ENCODE measurements around the gene RGS9. TPM values are rescaled to one million over a fixed set of nuclear protein-coding genes. Genes with fewer than 3 reads are reported as not detected.

RGS9 gene
- total and polyA plus RNA-seq, 2 of the 13 experiments (the other 11 are each of a cell fraction or from before 2014, with no cell fraction given) = 0.44 to 0.74 TPM

GRCh38 chr17:65103431-65103830 is 33.7 kb upstream of the RGS9 start:
- WGBS (ENCODE audit: low lambda C conversion rate) = 21% methylated on average over 3 of the region's 3 CpGs
- H3K9ac ChIP-seq (ENCODE audit: insufficient read depth, low read depth, low read length) = no peak overlapping the region
- CTCF ChIA-PET (ENCODE audit: low intra/inter-chr PET ratio, low total read pairs) = no interaction called here
- in situ Hi-C loops (cut with HindIII; ENCODE audit: extremely low pct_ligation_motif_present, low pct_unique_long_range_greater_than_20kb) (no loop called here), intact Hi-C loops (cut with micrococcal nuclease; ENCODE audit: unreplicated experiment) (loop anchor here (5.0 kb wide), 3 partner anchors 41 to 136 kb away; no protein-coding TSS in a partner anchor)
- H4K20me1 ChIP-seq (ENCODE audit: insufficient read depth, low read length) = no peaks in the 10 kb centered on the region
- ATAC-seq (no peak), DNase-seq (ENCODE audit: low spot score) (no peak), FAIRE-seq (no peak)
- H2AFZ ChIP-seq (ENCODE audit: low read length) = no peak overlapping the region
- H3K27ac ChIP-seq (ENCODE audit: extremely low read length, insufficient read depth, low read length) = no peak overlapping the region
- peaks cover 12% of the 10 kb centered on the region for H3K4me1 ChIP-seq (ENCODE audit: insufficient read depth, low read length)
- BruUV-seq (replicated peaks) = no TSS peak
- H3K9me3 ChIP-seq (ENCODE audit: low read length) = no peaks in the 10 kb centered on the region
- TF ChIP-seq MAFF (IDR thresholded peaks at IDR 0.05; ENCODE audit: low read depth, low read length) (no peak), ZNF543 (CRISPR knock-in tag; IDR thresholded peaks at IDR 0.05) (no peak), PHF20 (CRISPR knock-in tag; IDR thresholded peaks at IDR 0.05) (no peak), ZNF580 (CRISPR knock-in tag; IDR thresholded peaks at IDR 0.05; ENCODE audit: borderline replicate concordance, low read depth) (no peak), ZIK1 (CRISPR knock-in tag; IDR thresholded peaks at IDR 0.05; ENCODE audit: borderline replicate concordance, low read depth) (no peak), ZNF3 (CRISPR knock-in tag; IDR thresholded peaks at IDR 0.05) (no peak), TRAFD1 (CRISPR knock-in tag; IDR thresholded peaks at IDR 0.05; ENCODE audit: borderline replicate concordance) (no peak)
- POLR2A ChIA-PET = interaction anchor here (1.2 kb wide), 1 partner anchor 47 kb away, joined by 5 read pairs; the partner anchor contains the start of gene GNA13
- no peaks in the 10 kb centered on the region for H3K36me3 ChIP-seq (replicated peaks in 1 of 2; ENCODE audit: control insufficient read depth in 1 of 2, insufficient read depth in 2 of 2, low read length in 2 of 2)
- peaks cover 0 to 7% of the 10 kb centered on the region in 2 experiments; a peak in 3 of 5 replicates for H3K27me3 ChIP-seq (ENCODE audit: control insufficient read depth in 1 of 2, insufficient read depth in 2 of 2, low read length in 2 of 2)
- H3K4me3 ChIP-seq (replicated peaks in 1 of 3; ENCODE audit: insufficient read depth in 1 of 3, low read depth in 2 of 3, low read length in 3 of 3) = no peak overlapping the region
- H3K79me2 ChIP-seq (ENCODE audit: insufficient read depth, low read length) = no peaks in the 10 kb centered on the region
- no peak overlapping the region for H3K4me2 ChIP-seq (ENCODE audit: low read depth, low read length)

All from HepG2 (cell line).